ENCODE results near the gene VEGFD.

Gene VEGFD

GRCh38 chrX:15301924-15302323 is 82.3 kb downstream of the VEGFD start:
- Mint-ChIP-seq H3K9me3 (no peaks in the 10 kb centered on the region), H3K4me1 (no peaks in the 10 kb centered on the region)
- no peak for TF ChIP-seq CTCF (IDR thresholded peaks at IDR 0.05)

GRCh38 chrX:15299941-15300851 is 84.0 kb downstream of the VEGFD start:
- Mint-ChIP-seq H3K4me3 (no peak overlapping the region), H3K4me1 (no peaks in the 10 kb centered on the region), H3K27ac (no peak overlapping the region), H3K27me3 (ENCODE audit: low read depth, poor library complexity) (peaks cover 5% of the 10 kb centered on the region), H3K36me3 (ENCODE audit: low read depth) (no peaks in the 10 kb centered on the region), H3K9me3 (peaks cover 4% of the 10 kb centered on the region)
- peak; percentile 48 for TF ChIP-seq CTCF (IDR thresholded peaks at IDR 0.05)
- no peak for DNase-seq

More at GRCh38 chrX:15301924-15302323, 82.3 kb downstream of the VEGFD start:
- H3K27ac Mint-ChIP-seq = no peak overlapping the region
- no peaks in the 10 kb centered on the region for H3K36me3 Mint-ChIP-seq (ENCODE audit: low read depth)
- DNase-seq = no peak
- H3K4me3 Mint-ChIP-seq = no peak overlapping the region
- peaks cover 5% of the 10 kb centered on the region for H3K27me3 Mint-ChIP-seq (ENCODE audit: low read depth, poor library complexity)

- H3K4me1 Mint-ChIP-seq = no peaks in the 10 kb centered on the region
- no peak for DNase-seq
- no peak for TF ChIP-seq CTCF (IDR thresholded peaks at IDR 0.05)
- H3K4me3 Mint-ChIP-seq = no peak overlapping the region
- H3K9me3 Mint-ChIP-seq = peaks cover 4% of the 10 kb centered on the region
- H3K27me3 Mint-ChIP-seq (ENCODE audit: low read depth, poor library complexity) = peaks cover 5% of the 10 kb centered on the region
- H3K27ac Mint-ChIP-seq = no peak overlapping the region
- H3K36me3 Mint-ChIP-seq (ENCODE audit: low read depth) = no peaks in the 10 kb centered on the region
These were observed 85.4 kb downstream of the VEGFD start for GRCh38 chrX:15298780-15299179.

GRCh38 chrX:15298201-15298600 is 86.0 kb downstream of the VEGFD start:
- Mint-ChIP-seq H3K36me3 (ENCODE audit: low read depth) (no peaks in the 10 kb centered on the region), H3K4me1 (no peaks in the 10 kb centered on the region), H3K9me3 (peaks cover 7% of the 10 kb centered on the region), H3K27ac (peak overlapping the region; percentile 8), H3K27me3 (ENCODE audit: low read depth, poor library complexity) (peaks cover 5% of the 10 kb centered on the region), H3K4me3 (no peak overlapping the region)
- DNase-seq = no peak
- TF ChIP-seq CTCF (IDR thresholded peaks at IDR 0.05) = no peak
